KMS-11 (cell line): ENCODE measurements around the gene PAQR4.

Experiments
- H2AFZ ChIP-seq: fragments of 200-600 bp; sonication (generic); 2 replicates; pipeline ENCODE4 v1.6.1; 2016; ENCODE audit warnings: antibody characterized with exemption, mixed run types, low read depth
- H3K27ac ChIP-seq: fragments of 200-600 bp; sonication (generic); 2 replicates; pipeline ENCODE4 v1.6.1; 2016; ENCODE audit warnings: mild to moderate bottlenecking, mixed run types
- H3K27me3 ChIP-seq: fragments of 200-600 bp; sonication (generic); 2 replicates; pipeline ENCODE4 v1.6.1; 2017; ENCODE audit warnings: mild to moderate bottlenecking, low read depth, mixed run types, moderate library complexity; ENCODE audit not compliant: insufficient read depth
- H3K36me3 ChIP-seq: fragments of 200-600 bp; sonication (generic); 2 replicates; pipeline ENCODE4 v1.6.1; 2017; ENCODE audit warnings: mild to moderate bottlenecking, mixed run types; ENCODE audit not compliant: insufficient read depth
- H3K4me1 ChIP-seq: fragments of 200-600 bp; sonication (generic); 2 replicates; pipeline ENCODE4 v1.6.1; 2016; ENCODE audit warnings: mild to moderate bottlenecking, low read depth, mixed run types; ENCODE audit not compliant: poor library complexity, severe bottlenecking
- H3K4me2 ChIP-seq: fragments of 200-600 bp; sonication (generic); 2 replicates; pipeline ENCODE4 v1.7.0; 2016; ENCODE audit warnings: mild to moderate bottlenecking, mixed run types
- H3K4me3 ChIP-seq: fragments of 200-600 bp; sonication (generic); IDR thresholded peaks from 2 replicates; pipeline ENCODE4 v1.6.1; 2017; ENCODE audit warnings: low read depth, low read length, mixed read lengths; ENCODE audit not compliant: insufficient read depth
- H3K79me2 ChIP-seq: fragments of 200-600 bp; sonication (generic); 2 replicates; pipeline ENCODE4 v1.6.1; 2016; ENCODE audit warnings: low read depth, mixed run types; ENCODE audit not compliant: insufficient read depth
- H3K9ac ChIP-seq: fragments of 200-600 bp; sonication (generic); 2 replicates; pipeline ENCODE4 v1.6.1; 2016; ENCODE audit warnings: mild to moderate bottlenecking, mixed run types
- H4K20me1 ChIP-seq: fragments of 200-600 bp; sonication (generic); 2 replicates; pipeline ENCODE4 v1.6.1; 2016; ENCODE audit warnings: mild to moderate bottlenecking, mixed run types; ENCODE audit not compliant: insufficient read depth
- CTCF ChIP-seq: fragments of 200-600 bp; sonication (generic); conservative IDR thresholded peaks from 2 replicates; pipeline ENCODE4 v1.6.1; 2017; ENCODE audit warnings: low read depth, mild to moderate bottlenecking, antibody characterized with exemption, low read length, moderate library complexity, mixed read lengths

Gene PAQR4

GRCh38 chr16:2963074-2963722, 6.0 kb upstream of the PAQR4 start:
- H3K27me3 ChIP-seq: peaks cover 27% of the 10 kb centered on the region
- H3K4me3 ChIP-seq: no peak overlapping the region
- peak overlapping the region; percentile 97 for H3K4me2 ChIP-seq
- no peaks in the 10 kb centered on the region for H3K36me3 ChIP-seq
- no peaks in the 10 kb centered on the region for H4K20me1 ChIP-seq
- H3K79me2 ChIP-seq: no peaks in the 10 kb centered on the region
- H3K27ac ChIP-seq: no peak overlapping the region
- no peak overlapping the region for H3K9ac ChIP-seq
- TF ChIP-seq CTCF: no peak
- peaks cover 55% of the 10 kb centered on the region for H3K4me1 ChIP-seq
- peak overlapping the region; percentile 76; the same call in 1 of the 2 replicates for H2AFZ ChIP-seq

GRCh38 chr16:2963723-2964474, 5.2 kb upstream of the PAQR4 start, which contains the start of gene KREMEN2:
Gene KREMEN2, plus strand, starts transcription at chr16:2964275. Its CDS starts 246 bp downstream, at chr16:2964521.
- Histone ChIP-seq H2AFZ (peak within 1 kb of the TSS; percentile 76), H3K27ac (no peak within 1 kb of the TSS), H3K36me3 (no peaks in the 10 kb centered on the region), H3K4me1 (peaks cover 54% of the 10 kb centered on the region), H4K20me1 (no peaks in the 10 kb centered on the region), H3K27me3 (peaks cover 27% of the 10 kb centered on the region), H3K4me2 (peak within 1 kb of the TSS; percentile 97), H3K9ac (no peak within 1 kb of the TSS; the same call in 1 of the 2 replicates), H3K4me3 (no peak within 1 kb of the TSS), H3K79me2 (no peaks in the 10 kb centered on the region)
- TF ChIP-seq CTCF: 0 out of 2 replicates have a peak, but pooled peaks have one; percentile 1

GRCh38 chr16:2964475-2965336, 4.4 kb upstream of the PAQR4 start:
- no peaks in the 10 kb centered on the region for H4K20me1 ChIP-seq
- H3K36me3 ChIP-seq: no peaks in the 10 kb centered on the region
- H3K9ac ChIP-seq: no peak overlapping the region
- H3K79me2 ChIP-seq: peaks cover 2% of the 10 kb centered on the region; the same call in 1 of the 2 replicates
- peaks cover 27% of the 10 kb centered on the region for H3K27me3 ChIP-seq
- no peak overlapping the region for H3K4me3 ChIP-seq
- H2AFZ ChIP-seq: peak overlapping the region; percentile 76
- no peak; the same call in 1 of the 2 replicates for TF ChIP-seq CTCF
- H3K27ac ChIP-seq: no peak overlapping the region
- peak overlapping the region; percentile 97 for H3K4me2 ChIP-seq
- H3K4me1 ChIP-seq: peaks cover 46% of the 10 kb centered on the region
